Measurements from ENCODE around the gene CRACDL. TPM values are rescaled to one million over a fixed set of nuclear protein-coding genes. Genes with fewer than 3 reads are reported as not detected.

CRACDL gene
- total RNA-seq, 1 donor from 2014 or later, result 10.7 TPM

- no peak for DNase-seq (ENCODE audit: extremely low read depth, low read depth, low spot score)
These were observed 68.3 kb downstream of the CRACDL start for GRCh38 chr2:98867539-98868309.

GRCh38 chr2:98866033-98866432 is 70.0 kb downstream of the CRACDL start:
- no peak for DNase-seq (ENCODE audit: extremely low read depth, low read depth, low spot score)

GRCh38 chr2:98861601-98862000 is 74.4 kb downstream of the CRACDL start:
- no peak for DNase-seq (ENCODE audit: extremely low read depth, low read depth, low spot score)

- DNase-seq (ENCODE audit: extremely low read depth, low read depth, low spot score), result no peak
These were observed 76.7 kb downstream of the CRACDL start for GRCh38 chr2:98859323-98859722.

GRCh38 chr2:98857001-98857400 is 79.0 kb downstream of the CRACDL start:
- no peak for DNase-seq (ENCODE audit: extremely low read depth, low read depth, low spot score)

- no peak for DNase-seq (ENCODE audit: extremely low read depth, low read depth, low spot score)
These were observed 81.3 kb downstream of the CRACDL start for GRCh38 chr2:98854682-98855081.

- no peak for DNase-seq (ENCODE audit: extremely low read depth, low read depth, low spot score)
These were observed 83.1 kb downstream of the CRACDL start for GRCh38 chr2:98852932-98853331.

GRCh38 chr2:98850074-98850473 is 86.0 kb downstream of the CRACDL start:
- no peak for DNase-seq (ENCODE audit: extremely low read depth, low read depth, low spot score)

GRCh38 chr2:98849113-98849512 is 86.9 kb downstream of the CRACDL start:
- DNase-seq (ENCODE audit: extremely low read depth, low read depth, low spot score), result no peak

- no peak for DNase-seq (ENCODE audit: extremely low read depth, low read depth, low spot score)
These were observed 88.2 kb downstream of the CRACDL start for GRCh38 chr2:98847853-98848252.

- DNase-seq (ENCODE audit: extremely low read depth, low read depth, low spot score), result no peak
These were observed 90.0 kb downstream of the CRACDL start for GRCh38 chr2:98846041-98846440.

GRCh38 chr2:98842136-98842535 is 93.9 kb downstream of the CRACDL start:
- DNase-seq (ENCODE audit: extremely low read depth, low read depth, low spot score), result no peak

GRCh38 chr2:98839292-98839691 is 96.7 kb downstream of the CRACDL start:
- DNase-seq (ENCODE audit: extremely low read depth, low read depth, low spot score), result no peak

- DNase-seq (ENCODE audit: extremely low read depth, low read depth, low spot score), result no peak
These were observed 100.1 kb downstream of the CRACDL start for GRCh38 chr2:98835831-98836385.

- no peak for DNase-seq (ENCODE audit: extremely low read depth, low read depth, low spot score)
These were observed 102.1 kb downstream of the CRACDL start for GRCh38 chr2:98833917-98834263.

- peak; percentile 72 for DNase-seq (ENCODE audit: extremely low read depth, low read depth, low spot score)
These were observed 102.7 kb downstream of the CRACDL start for GRCh38 chr2:98833172-98833916.

GRCh38 chr2:98832172-98832571 is 103.9 kb downstream of the CRACDL start:
- DNase-seq (ENCODE audit: extremely low read depth, low read depth, low spot score), result no peak

GRCh38 chr2:98830571-98831145 is 105.4 kb downstream of the CRACDL start:
- DNase-seq (ENCODE audit: extremely low read depth, low read depth, low spot score), result no peak

GRCh38 chr2:98829581-98830270 is 106.3 kb downstream of the CRACDL start:
- no peak for DNase-seq (ENCODE audit: extremely low read depth, low read depth, low spot score)

- DNase-seq (ENCODE audit: extremely low read depth, low read depth, low spot score), result no peak
These were observed 107.1 kb downstream of the CRACDL start for GRCh38 chr2:98828793-98829371.

- DNase-seq (ENCODE audit: extremely low read depth, low read depth, low spot score), result no peak
These were observed 107.7 kb downstream of the CRACDL start for GRCh38 chr2:98828369-98828744.

Measured in glomerular endothelial cell (primary cell).